Measurements from ENCODE around the gene CDK16.

CDK16 gene

DNA sequence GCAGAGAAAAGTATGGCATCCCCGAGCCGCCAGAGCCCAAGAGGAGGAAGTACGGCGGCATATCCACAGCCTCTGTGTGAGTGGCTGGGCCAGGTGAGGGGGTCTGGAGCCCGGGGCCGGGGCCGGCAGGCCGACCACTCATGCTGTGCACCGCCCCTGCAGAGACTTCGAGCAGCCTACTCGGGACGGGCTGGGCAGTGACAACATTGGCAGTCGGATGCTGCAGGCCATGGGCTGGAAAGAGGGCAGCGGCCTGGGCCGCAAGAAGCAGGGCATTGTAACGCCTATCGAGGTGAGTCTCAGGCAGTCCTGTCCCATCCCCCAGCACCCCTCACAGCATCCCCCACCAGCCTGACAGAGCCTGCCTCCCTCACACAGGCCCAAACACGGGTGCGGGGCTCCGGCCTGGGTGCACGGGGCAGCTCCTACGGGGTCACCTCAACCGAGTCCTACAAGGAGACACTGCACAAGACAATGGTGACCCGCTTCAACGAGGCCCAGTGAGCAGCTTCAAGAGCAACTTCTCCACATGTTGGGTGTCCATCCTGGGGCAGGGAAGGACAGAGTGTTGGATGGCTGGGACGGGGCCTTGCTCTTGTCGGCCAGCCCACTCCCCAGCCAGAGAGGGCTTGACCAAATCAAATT lies 32.3 kb upstream of the CDK16 start:
- no peak for DNase-seq

GRCh38 chrX:47187106-47187677 lies 31.3 kb upstream of the CDK16 start:
- DNase-seq = no peak

- DNase-seq = no peak
These were observed 28.6 kb upstream of the CDK16 start for GRCh38 chrX:47189906-47190305.

GRCh38 chrX:47190445-47191269 lies 27.8 kb upstream of the CDK16 start:
- DNase-seq = peak; percentile 63

DNA sequence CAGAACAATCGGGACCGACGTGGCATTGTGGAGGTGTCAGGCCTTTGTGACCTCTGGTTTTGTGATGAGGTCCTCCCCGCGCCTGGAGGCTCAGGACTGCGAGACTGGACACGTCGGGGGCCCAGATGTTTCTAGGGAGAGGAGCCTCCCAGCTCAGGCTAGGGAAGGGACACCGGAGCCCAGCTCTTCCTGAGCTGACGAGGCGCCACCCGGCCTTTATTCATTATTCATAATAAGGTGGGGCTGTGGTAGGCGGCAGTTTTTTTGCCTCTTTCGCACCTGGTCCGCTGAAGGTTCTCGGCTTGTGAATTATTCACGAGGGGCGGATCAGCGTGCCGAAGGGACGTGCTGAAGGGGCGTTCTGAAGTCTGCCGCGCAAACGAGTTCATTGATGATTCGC lies 27.1 kb upstream of the CDK16 start:
- DNase-seq = no peak

GRCh38 chrX:47191806-47192401 lies 26.6 kb upstream of the CDK16 start:
- DNase-seq = no peak

DNA sequence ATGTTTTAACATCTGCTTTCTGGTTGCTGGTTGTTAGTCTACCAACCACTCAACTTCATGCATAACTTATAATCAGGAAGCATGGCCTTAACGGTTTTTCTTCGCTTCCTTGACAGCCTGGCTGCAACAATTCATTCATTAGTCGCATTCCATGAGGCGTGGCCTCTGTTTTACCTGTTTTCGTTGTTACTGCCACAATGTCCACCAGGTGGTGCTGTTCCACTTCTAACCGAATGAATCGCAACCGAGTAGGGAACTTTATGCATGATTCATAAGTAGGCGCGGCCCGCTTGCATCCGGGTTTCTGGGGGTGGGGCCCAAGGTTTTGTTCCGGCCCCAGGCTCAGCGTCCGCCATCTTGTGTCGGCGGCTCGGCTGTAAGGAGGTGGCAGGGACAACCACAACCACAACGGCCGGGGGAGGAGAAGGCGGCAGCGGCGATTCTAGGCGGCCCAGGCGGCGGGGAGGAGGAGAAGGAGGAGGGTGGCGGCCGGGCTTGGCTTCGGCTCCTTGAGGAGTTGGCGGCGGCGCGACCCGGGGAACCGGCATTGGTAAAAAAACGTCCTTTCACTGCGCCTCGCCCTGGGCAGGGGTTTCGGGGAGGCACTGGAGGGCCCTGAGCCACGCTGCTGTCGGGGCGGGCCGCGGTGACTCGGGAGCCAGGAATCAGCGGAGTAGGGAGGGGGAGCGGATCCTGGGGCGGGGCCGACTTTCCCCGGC lies 24.8 kb upstream of the CDK16 start, which contains the start of gene UBA1:
Gene UBA1, plus strand, starts transcription at position 355 of the 719 bp plus-strand sequence. CDS start 4,974 bp downstream, outside the sequence.
- DNase-seq = peak; percentile 85

GRCh38 chrX:47194194-47194787 lies 24.2 kb upstream of the CDK16 start:
- DNase-seq = no peak

DNA sequence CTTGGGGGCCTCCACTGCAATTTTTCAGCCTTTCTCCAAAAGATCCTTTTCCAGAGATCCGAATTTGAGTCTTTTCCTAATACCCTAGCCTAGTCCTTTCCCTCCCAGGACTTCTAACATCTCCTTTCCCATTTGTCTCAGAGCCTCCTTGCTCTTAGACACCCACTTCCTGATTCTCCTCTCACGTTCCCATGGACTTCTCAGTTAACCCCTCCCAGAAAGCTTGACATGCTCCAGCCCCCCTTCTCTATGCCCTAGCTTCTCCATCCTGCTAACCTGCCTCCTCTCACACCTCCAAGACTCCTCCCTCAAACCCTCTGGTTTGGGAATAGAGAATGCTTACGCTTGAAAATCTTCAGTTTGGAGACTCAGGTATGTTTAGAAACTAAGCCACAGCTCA lies 22.4 kb upstream of the CDK16 start:
- DNase-seq = no peak

- DNase-seq = no peak
These were observed 21.0 kb upstream of the CDK16 start for GRCh38 chrX:47197526-47197925.

- DNase-seq = no peak
These were observed 20.3 kb upstream of the CDK16 start for GRCh38 chrX:47198026-47198686.

DNA sequence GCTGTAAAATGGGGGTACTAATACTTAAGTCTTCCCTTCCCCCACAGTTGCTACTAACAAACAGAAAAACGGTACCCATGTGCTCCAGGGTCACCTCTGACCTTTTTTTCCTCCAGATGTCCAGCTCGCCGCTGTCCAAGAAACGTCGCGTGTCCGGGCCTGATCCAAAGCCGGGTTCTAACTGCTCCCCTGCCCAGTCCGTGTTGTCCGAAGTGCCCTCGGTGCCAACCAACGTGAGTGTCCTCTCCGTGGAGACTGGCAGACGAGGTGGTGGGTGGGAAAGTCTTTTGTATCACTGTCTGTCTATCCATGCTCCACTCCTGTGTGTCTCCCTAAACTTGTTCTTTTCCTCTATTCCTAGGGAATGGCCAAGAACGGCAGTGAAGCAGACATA lies 19.8 kb upstream of the CDK16 start:
- DNase-seq = no peak

- no peak for DNase-seq
These were observed 19.2 kb upstream of the CDK16 start for GRCh38 chrX:47199286-47199685.

DNA sequence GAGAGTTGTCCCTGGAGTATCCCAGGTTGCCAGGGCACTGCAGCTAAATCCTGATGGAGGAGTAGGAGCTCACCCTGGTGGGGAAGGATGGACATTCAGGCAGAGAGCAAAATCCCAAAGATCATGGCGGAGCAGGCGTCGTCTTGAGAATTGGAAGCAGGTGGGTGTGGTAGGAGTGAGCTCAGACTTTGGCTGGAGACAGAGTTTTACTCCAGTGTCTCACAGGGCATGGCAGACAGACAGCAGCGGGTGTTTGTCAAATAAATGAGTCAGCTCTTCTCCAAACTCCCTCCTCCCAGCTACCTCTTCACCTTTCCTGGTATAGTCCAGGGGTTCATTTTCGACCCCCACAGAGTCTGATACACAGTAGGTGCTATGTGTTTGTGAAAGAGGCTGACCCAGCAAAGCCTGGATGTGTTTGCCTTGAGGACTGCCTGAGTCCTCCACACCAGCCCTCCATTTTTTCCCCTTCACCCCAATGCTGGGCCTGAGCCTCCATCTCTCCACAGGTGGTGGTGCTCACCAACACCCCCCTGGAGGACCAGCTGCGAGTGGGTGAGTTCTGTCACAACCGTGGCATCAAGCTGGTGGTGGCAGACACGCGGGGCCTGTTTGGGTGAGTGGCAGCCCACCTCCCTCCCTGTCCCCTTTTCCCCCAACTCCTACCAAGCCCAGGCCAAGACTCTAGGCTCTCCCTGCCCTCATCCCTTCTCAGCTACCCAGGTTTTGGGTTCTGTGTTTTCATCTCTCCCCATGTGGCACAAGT lies 17.9 kb upstream of the CDK16 start:
- no peak for DNase-seq

GRCh38 chrX:47201345-47201944 lies 17.0 kb upstream of the CDK16 start:
- no peak for DNase-seq

- no peak for DNase-seq
These were observed 16.2 kb upstream of the CDK16 start for GRCh38 chrX:47202316-47202715.

GRCh38 chrX:47202877-47203276 lies 15.6 kb upstream of the CDK16 start:
- DNase-seq = no peak

DNA sequence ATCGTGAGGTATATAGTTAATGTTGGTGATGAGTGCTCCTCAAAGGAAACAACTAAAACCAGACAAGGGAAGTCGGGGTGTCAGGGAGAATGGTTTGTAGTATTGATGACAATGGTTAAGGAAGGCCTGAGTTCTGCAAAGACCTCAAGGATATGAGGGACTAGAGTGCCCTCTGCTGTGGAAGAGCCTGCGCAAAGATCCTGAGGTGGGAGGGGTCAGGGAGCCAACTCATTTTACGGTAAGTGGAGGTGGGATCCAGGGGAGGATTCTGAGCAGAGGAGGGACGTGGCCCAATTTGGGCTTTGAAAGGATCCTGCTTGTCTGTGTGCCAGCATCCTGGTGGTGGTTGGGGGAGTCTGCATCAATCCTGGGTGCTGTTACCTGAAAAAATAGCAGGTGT lies 13.5 kb upstream of the CDK16 start:
- no peak for DNase-seq

GRCh38 chrX:47206316-47206715 lies 12.2 kb upstream of the CDK16 start:
- no peak for DNase-seq

GRCh38 chrX:47208108-47208507 lies 10.4 kb upstream of the CDK16 start:
- no peak for DNase-seq

Data from activated gamma-delta T cell (primary cell).